ENCODE results near the gene LCE2D. TPM values are rescaled to one million over a fixed set of nuclear protein-coding genes. Genes with fewer than 3 reads are reported as not detected.

The LCE2D gene
- total and polyA plus RNA-seq, 2 experiments from 2014 or later, result not detected

DNA sequence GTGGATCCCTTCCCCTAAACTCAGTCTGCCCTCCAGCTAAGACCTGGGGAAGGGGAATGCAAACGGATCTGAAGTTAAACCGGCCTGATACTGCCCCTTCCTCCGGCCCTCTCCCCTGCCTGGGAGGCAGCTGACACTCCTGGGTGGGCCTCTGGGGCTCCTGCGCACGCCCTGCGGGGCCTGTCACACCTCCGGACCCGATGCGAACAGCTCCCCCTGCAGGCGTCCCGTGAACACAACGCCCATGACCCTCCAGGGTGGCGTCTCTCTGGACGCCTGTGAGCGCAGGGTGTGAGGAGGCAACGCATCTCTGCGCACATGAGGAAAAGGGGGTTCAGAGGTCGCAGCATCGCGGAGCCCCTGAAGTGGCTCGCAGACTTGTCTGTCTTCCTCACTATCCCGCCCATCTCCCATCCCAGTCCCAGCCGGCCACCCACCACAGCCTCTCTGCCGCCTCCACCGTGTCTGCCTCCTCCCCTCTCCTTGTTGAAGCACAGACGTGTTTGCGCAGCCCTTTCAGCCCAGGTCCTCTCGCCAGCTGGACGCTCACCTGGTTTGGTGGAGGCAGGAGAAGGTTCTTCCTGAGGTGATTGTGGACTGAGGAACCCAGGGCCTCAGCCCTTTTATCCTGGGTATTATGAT lies 39.9 kb upstream of the LCE2D start:
- H3K4me1 ChIP-seq (ENCODE audit: insufficient read depth), result peaks cover 5% of the 10 kb centered on the region; the same call in 1 of the 2 replicates
- peak; percentile 89 for DNase-seq (ENCODE audit: low spot score)
- peaks cover 29% of the 10 kb centered on the region for H3K9me3 Mint-ChIP-seq

DNA sequence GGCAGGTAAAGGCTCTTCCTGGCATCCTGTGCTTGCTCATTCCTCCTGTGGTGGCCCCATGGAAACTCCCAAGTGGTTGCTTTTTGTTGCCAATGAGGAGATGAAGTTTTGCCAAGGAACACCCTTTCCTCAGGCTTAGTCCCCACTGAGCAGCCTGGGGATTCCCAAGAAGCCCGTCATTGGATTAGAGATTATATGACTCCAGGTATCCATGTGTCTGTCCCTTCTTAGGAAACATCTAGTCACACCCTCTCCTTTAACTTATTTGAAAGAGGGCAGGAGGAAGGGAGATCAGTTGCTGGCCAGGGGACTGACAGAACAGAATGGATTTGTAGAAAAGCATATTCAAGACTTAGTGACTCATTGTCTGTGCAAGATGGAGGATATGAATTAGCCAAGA lies 36.4 kb upstream of the LCE2D start:
- no peak overlapping the region for H3K4me3 Mint-ChIP-seq
- no peak for ATAC-seq
- H3K4me2 ChIP-seq, result no peak overlapping the region
- no peaks in the 10 kb centered on the region; the same call in 2 of the 3 replicates for H3K36me3 Mint-ChIP-seq (ENCODE audit: low read depth)
- H3F3A ChIP-seq (replicated peaks; ENCODE audit: low read depth), result no peaks in the 10 kb centered on the region
- peaks cover 9% of the 10 kb centered on the region for H3K9me2 ChIP-seq (ENCODE audit: insufficient read depth)
- no peak overlapping the region for H3K27ac ChIP-seq (ENCODE audit: low read depth)
- peaks cover 8% of the 10 kb centered on the region; the same call in 2 of the 3 replicates for H3K9me3 Mint-ChIP-seq
- no peak overlapping the region for H3K4me3 ChIP-seq
- H3K27ac Mint-ChIP-seq, result no peak overlapping the region
- peaks cover 4% of the 10 kb centered on the region for H3K27me3 Mint-ChIP-seq (ENCODE audit: insufficient read depth, low read depth, poor library complexity)
- no peaks in the 10 kb centered on the region for H3K36me3 ChIP-seq (ENCODE audit: insufficient read depth)
- no peak overlapping the region for H2AFZ ChIP-seq
- peaks cover 5% of the 10 kb centered on the region; the same call in 1 of the 2 replicates for H3K4me1 ChIP-seq (ENCODE audit: insufficient read depth)
- TF ChIP-seq, protein P1, sequence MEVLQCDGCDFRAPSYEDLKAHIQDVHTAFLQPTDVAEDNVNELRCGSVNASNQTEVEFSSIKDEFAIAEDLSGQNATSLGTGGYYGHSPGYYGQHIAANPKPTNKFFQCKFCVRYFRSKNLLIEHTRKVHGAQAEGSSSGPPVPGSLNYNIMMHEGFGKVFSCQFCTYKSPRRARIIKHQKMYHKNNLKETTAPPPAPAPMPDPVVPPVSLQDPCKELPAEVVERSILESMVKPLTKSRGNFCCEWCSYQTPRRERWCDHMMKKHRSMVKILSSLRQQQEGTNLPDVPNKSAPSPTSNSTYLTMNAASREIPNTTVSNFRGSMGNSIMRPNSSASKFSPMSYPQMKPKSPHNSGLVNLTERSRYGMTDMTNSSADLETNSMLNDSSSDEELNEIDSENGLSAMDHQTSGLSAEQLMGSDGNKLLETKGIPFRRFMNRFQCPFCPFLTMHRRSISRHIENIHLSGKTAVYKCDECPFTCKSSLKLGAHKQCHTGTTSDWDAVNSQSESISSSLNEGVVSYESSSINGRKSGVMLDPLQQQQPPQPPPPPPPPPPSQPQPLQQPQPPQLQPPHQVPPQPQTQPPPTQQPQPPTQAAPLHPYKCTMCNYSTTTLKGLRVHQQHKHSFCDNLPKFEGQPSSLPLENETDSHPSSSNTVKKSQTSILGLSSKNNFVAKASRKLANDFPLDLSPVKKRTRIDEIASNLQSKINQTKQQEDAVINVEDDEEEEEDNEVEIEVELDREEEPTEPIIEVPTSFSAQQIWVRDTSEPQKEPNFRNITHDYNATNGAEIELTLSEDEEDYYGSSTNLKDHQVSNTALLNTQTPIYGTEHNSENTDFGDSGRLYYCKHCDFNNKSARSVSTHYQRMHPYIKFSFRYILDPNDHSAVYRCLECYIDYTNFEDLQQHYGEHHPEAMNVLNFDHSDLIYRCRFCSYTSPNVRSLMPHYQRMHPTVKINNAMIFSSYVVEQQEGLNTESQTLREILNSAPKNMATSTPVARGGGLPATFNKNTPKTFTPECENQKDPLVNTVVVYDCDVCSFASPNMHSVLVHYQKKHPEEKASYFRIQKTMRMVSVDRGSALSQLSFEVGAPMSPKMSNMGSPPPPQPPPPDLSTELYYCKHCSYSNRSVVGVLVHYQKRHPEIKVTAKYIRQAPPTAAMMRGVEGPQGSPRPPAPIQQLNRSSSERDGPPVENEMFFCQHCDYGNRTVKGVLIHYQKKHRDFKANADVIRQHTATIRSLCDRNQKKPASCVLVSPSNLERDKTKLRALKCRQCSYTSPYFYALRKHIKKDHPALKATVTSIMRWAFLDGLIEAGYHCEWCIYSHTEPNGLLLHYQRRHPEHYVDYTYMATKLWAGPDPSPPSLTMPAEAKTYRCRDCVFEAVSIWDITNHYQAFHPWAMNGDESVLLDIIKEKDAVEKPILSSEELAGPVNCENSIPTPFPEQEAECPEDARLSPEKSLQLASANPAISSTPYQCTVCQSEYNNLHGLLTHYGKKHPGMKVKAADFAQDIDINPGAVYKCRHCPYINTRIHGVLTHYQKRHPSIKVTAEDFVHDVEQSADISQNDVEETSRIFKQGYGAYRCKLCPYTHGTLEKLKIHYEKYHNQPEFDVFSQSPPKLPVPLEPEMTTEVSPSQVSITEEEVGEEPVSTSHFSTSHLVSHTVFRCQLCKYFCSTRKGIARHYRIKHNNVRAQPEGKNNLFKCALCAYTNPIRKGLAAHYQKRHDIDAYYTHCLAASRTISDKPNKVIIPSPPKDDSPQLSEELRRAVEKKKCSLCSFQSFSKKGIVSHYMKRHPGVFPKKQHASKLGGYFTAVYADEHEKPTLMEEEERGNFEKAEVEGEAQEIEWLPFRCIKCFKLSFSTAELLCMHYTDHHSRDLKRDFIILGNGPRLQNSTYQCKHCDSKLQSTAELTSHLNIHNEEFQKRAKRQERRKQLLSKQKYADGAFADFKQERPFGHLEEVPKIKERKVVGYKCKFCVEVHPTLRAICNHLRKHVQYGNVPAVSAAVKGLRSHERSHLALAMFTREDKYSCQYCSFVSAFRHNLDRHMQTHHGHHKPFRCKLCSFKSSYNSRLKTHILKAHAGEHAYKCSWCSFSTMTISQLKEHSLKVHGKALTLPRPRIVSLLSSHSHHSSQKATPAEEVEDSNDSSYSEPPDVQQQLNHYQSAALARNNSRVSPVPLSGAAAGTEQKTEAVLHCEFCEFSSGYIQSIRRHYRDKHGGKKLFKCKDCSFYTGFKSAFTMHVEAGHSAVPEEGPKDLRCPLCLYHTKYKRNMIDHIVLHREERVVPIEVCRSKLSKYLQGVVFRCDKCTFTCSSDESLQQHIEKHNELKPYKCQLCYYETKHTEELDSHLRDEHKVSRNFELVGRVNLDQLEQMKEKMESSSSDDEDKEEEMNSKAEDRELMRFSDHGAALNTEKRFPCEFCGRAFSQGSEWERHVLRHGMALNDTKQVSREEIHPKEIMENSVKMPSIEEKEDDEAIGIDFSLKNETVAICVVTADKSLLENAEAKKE (CRISPR knock-in tag; IDR thresholded peaks at IDR 0.05), result no peak
- TF ChIP-seq NANOG (IDR thresholded peaks at IDR 0.05; ENCODE audit: borderline replicate concordance) (no peak), ZNF331 (CRISPR knock-in tag; IDR thresholded peaks at IDR 0.05; ENCODE audit: low read depth) (no peak), EZH2 (IDR thresholded peaks at IDR 0.05; ENCODE audit: low read depth, unreplicated experiment) (no peak), STAT1 (IDR thresholded peaks at IDR 0.05; ENCODE audit: unreplicated experiment) (no peak)
- no peaks in the 10 kb centered on the region for H4K20me1 ChIP-seq (replicated peaks; ENCODE audit: insufficient read depth)
- no peak for DNase-seq (ENCODE audit: low spot score)
- H3K27me3 ChIP-seq (ENCODE audit: insufficient read depth), result no peaks in the 10 kb centered on the region; the same call in 1 of the 2 replicates
- no peaks in the 10 kb centered on the region for H3K79me2 ChIP-seq (replicated peaks; ENCODE audit: insufficient read depth)
- H3K4me1 Mint-ChIP-seq, result no peaks in the 10 kb centered on the region; the same call in 2 of the 3 replicates

More for the DNA sequence above, 39.9 kb upstream of the LCE2D start:
- Histone ChIP-seq H4K20me1 (replicated peaks; ENCODE audit: insufficient read depth) (no peaks in the 10 kb centered on the region), H3F3A (replicated peaks; ENCODE audit: low read depth) (no peaks in the 10 kb centered on the region), H3K27me3 (ENCODE audit: insufficient read depth) (no peaks in the 10 kb centered on the region; the same call in 1 of the 2 replicates), H3K9me2 (ENCODE audit: insufficient read depth) (peaks cover 16% of the 10 kb centered on the region), H3K4me3 (no peak overlapping the region), H3K4me2 (0 out of 2 replicates have a peak overlapping the region, but pooled peaks have one; percentile 51), H3K27ac (ENCODE audit: low read depth) (no peak overlapping the region), H3K79me2 (replicated peaks; ENCODE audit: insufficient read depth) (no peaks in the 10 kb centered on the region), H2AFZ (peak overlapping the region; percentile 97), H3K36me3 (ENCODE audit: insufficient read depth) (peaks cover 4% of the 10 kb centered on the region; the same call in 1 of the 2 replicates)
- Mint-ChIP-seq H3K4me1 (no peaks in the 10 kb centered on the region; the same call in 2 of the 3 replicates), H3K4me3 (no peak overlapping the region), H3K36me3 (ENCODE audit: low read depth) (peaks cover 17% of the 10 kb centered on the region), H3K27ac (no peak overlapping the region), H3K27me3 (ENCODE audit: insufficient read depth, low read depth, poor library complexity) (peaks cover 4% of the 10 kb centered on the region)
- peak; percentile 100 for ATAC-seq
- TF ChIP-seq ZNF114 (CRISPR knock-in tag; IDR thresholded peaks at IDR 0.05), result no peak
- TF ChIP-seq, protein P2, sequence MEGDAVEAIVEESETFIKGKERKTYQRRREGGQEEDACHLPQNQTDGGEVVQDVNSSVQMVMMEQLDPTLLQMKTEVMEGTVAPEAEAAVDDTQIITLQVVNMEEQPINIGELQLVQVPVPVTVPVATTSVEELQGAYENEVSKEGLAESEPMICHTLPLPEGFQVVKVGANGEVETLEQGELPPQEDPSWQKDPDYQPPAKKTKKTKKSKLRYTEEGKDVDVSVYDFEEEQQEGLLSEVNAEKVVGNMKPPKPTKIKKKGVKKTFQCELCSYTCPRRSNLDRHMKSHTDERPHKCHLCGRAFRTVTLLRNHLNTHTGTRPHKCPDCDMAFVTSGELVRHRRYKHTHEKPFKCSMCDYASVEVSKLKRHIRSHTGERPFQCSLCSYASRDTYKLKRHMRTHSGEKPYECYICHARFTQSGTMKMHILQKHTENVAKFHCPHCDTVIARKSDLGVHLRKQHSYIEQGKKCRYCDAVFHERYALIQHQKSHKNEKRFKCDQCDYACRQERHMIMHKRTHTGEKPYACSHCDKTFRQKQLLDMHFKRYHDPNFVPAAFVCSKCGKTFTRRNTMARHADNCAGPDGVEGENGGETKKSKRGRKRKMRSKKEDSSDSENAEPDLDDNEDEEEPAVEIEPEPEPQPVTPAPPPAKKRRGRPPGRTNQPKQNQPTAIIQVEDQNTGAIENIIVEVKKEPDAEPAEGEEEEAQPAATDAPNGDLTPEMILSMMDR (conservative IDR thresholded peaks at IDR 0.05; ENCODE audit: low read depth in 2 of 2), result peak; percentile 79 to 83
- TF ChIP-seq POLR2AphosphoS5 (IDR thresholded peaks at IDR 0.05; ENCODE audit: low read depth), result no peak
- TF ChIP-seq EZH2phosphoT487 (IDR thresholded peaks at IDR 0.05; ENCODE audit: unreplicated experiment), result no peak
- TF ChIP-seq ZNF331 (CRISPR knock-in tag; IDR thresholded peaks at IDR 0.05; ENCODE audit: low read depth), result no peak
- no peak for TF ChIP-seq CREB1 (CRISPR knock-in tag; IDR thresholded peaks at IDR 0.05; ENCODE audit: low read depth)

All from GM23338 (cell line).